Measurements from ENCODE around the gene DPY19L3.

Gene DPY19L3

GRCh38 chr19:32460476-32460875 lies 54.9 kb downstream of the DPY19L3 start:
- no peak for TF ChIP-seq CTCF (IDR thresholded peaks at IDR 0.05; ENCODE audit: control extremely low read depth, extremely low read depth, low read depth, missing control alignments)
- DNase-seq (ENCODE audit: extremely low spot score): no peak
- POLR2A ChIA-PET: no interaction called here
- CTCF ChIA-PET: interaction anchor here (1.1 kb wide), 1 partner anchor 11 kb away, joined by 3 read pairs; no protein-coding TSS in a partner anchor

- ChIA-PET POLR2A (no interaction called here), CTCF (interaction anchor here (1.1 to 3.3 kb wide), 6 partner anchors 9 to 106 kb away, joined by 3 to 18 read pairs (median 4); no protein-coding TSS in a partner anchor)
- TF ChIP-seq CTCF (IDR thresholded peaks at IDR 0.05; ENCODE audit: control extremely low read depth, extremely low read depth, low read depth, missing control alignments): no peak
- no peak for DNase-seq (ENCODE audit: extremely low spot score)
These were observed 58.7 kb downstream of the DPY19L3 start for GRCh38 chr19:32464279-32464678.

GRCh38 chr19:32465176-32465575 lies 59.6 kb downstream of the DPY19L3 start:
- ChIA-PET POLR2A (no interaction called here), CTCF (interaction anchor here (1.1 to 3.3 kb wide), 6 partner anchors 9 to 105 kb away, joined by 3 to 18 read pairs (median 4); no protein-coding TSS in a partner anchor)
- no peak for TF ChIP-seq CTCF (IDR thresholded peaks at IDR 0.05; ENCODE audit: control extremely low read depth, extremely low read depth, low read depth, missing control alignments)
- DNase-seq (ENCODE audit: extremely low spot score): no peak

DNA sequence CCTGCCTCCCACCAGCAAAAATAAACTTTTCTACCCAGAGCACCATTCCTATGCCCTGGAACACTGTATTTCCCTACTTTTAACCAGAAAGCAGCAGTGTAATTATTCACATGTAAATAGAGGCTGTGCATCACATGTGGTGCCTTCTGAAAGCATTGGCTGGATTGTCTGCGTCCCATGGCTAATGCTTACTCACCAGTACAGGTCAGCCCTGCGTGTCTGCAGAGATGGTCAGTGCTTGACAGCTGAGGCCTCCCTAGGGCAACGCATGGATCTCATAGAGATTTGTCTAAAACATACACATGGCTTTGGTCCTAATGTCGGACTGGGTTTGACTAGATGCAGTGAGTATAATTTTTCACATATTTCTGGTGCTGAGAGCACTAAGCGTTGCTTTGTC lies 64.2 kb downstream of the DPY19L3 start:
- POLR2A ChIA-PET: no interaction called here

DNA sequence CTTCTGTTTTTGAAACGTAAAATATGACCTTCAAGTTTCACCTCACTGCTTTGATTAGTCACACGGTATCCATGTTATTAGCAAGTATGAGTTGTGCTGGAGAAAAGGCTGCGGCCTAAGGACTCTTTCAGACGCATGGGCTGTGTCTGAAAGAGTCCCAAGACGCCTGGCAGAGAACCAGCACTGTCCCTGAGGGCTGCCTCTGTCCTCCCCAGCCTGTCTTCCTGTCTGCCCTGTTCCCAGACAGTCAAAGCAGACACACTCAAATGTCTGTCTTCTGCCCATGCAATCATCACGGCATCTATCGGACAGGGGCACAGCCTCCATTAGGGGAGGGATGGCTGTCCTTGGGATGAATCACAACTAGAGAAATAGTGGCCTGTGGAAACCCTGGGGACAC lies 65.5 kb downstream of the DPY19L3 start:
- ChIA-PET CTCF (no interaction called here), POLR2A (no interaction called here)
- no peak for TF ChIP-seq CTCF (IDR thresholded peaks at IDR 0.05; ENCODE audit: control extremely low read depth, extremely low read depth, low read depth, missing control alignments)
- DNase-seq (ENCODE audit: extremely low spot score): no peak

More for the DNA sequence above, 64.2 kb downstream of the DPY19L3 start:
- TF ChIP-seq CTCF (IDR thresholded peaks at IDR 0.05; ENCODE audit: control extremely low read depth, extremely low read depth, low read depth, missing control alignments): no peak
- DNase-seq (ENCODE audit: extremely low spot score): no peak
- CTCF ChIA-PET: no interaction called here

- CTCF ChIA-PET: no interaction called here
- no peak for DNase-seq (ENCODE audit: extremely low spot score)
- POLR2A ChIA-PET: no interaction called here
- TF ChIP-seq CTCF (IDR thresholded peaks at IDR 0.05; ENCODE audit: control extremely low read depth, extremely low read depth, low read depth, missing control alignments): no peak
These were observed 66.2 kb downstream of the DPY19L3 start for GRCh38 chr19:32471811-32472210.
